Panc1 (cell line): ENCODE results near the gene GPC6.

ENCODE experiments used
- CTCF ChIP-seq: fragments of 450-650 bp; IDR thresholded peaks from 2 replicates; pipeline ENCODE4 v1.5.1; 2017; ENCODE audit warnings: mild to moderate bottlenecking
- SIN3A ChIP-seq: IDR thresholded peaks from 2 replicates; pipeline ENCODE4 v1.6.1; 2012; ENCODE audit warnings: low read depth, mild to moderate bottlenecking, low read length, moderate library complexity, borderline replicate concordance; ENCODE audit not compliant: insufficient read depth

- TF ChIP-seq CTCF (no peak), SIN3A (no peak)
Observed at GRCh38 chr13:94246495-94246894, 1019.9 kb downstream of the GPC6 start.
